ENCODE data around the gene ITPRID2.
"Not testable (repeated sequence)": the region's sequence is repeated elsewhere in the genome, so short reads cannot be mapped to it uniquely, and the experiment has no call there.

The ITPRID2 gene

GRCh38 chr2:181961167-181961566 lies 69.6 kb downstream of the ITPRID2 start:
- not testable (repeated sequence) for DNase-seq (ENCODE audit: low spot score)

- DNase-seq (ENCODE audit: low spot score) = no peak
These were observed 70.6 kb downstream of the ITPRID2 start for GRCh38 chr2:181962142-181962541.

- no peak for DNase-seq (ENCODE audit: low spot score)
These were observed 78.7 kb downstream of the ITPRID2 start for GRCh38 chr2:181970160-181970794.

- no peak for DNase-seq (ENCODE audit: low spot score)
These were observed 79.5 kb downstream of the ITPRID2 start for GRCh38 chr2:181971032-181971431.

- no peak for DNase-seq (ENCODE audit: low spot score)
These were observed 81.1 kb downstream of the ITPRID2 start for GRCh38 chr2:181972431-181973170.

- no peak for DNase-seq (ENCODE audit: low spot score)
These were observed 81.7 kb downstream of the ITPRID2 start for GRCh38 chr2:181973171-181973783.

- DNase-seq (ENCODE audit: low spot score) = no peak
These were observed 86.3 kb downstream of the ITPRID2 start for GRCh38 chr2:181977661-181978350.

GRCh38 chr2:181978351-181979150 lies 87.0 kb downstream of the ITPRID2 start:
- no peak for DNase-seq (ENCODE audit: low spot score)
